Ammon's horn (tissue), 1 donor: Measurements from ENCODE around the gene DUSP3.
A peak's percentile ranks its signal among the peaks of the same experiment; 100 is the strongest.
"Not testable (repeated sequence)": the region's sequence is repeated elsewhere in the genome, so short reads cannot be mapped to it uniquely, and the experiment has no call there.

Experiments
- DNase-seq: peaks from one replicate; pipeline ENCODE4 v3.0.0-alpha.2; 2016; ENCODE audit warnings: low spot score

DUSP3 gene

DNA sequence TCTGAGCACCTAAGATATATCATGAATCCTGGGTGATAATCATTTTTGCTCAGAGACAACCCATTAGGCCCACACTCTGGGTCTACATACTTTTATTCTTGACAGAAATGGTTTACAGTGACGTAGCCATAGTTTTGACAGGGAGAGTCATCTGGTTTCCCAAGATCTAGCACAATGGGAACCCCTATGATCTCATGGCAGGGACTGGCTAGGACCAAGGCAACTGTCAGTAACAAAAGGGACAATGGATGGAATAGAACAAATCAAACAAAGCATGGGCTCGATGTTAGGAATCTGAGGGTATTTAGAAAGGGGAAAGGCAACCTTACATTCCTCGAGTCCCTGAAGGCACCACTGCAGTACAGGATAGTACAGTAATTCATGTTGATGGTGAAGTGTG is 22.0 kb upstream of the DUSP3 start:
- peak; percentile 51 for DNase-seq

DNA sequence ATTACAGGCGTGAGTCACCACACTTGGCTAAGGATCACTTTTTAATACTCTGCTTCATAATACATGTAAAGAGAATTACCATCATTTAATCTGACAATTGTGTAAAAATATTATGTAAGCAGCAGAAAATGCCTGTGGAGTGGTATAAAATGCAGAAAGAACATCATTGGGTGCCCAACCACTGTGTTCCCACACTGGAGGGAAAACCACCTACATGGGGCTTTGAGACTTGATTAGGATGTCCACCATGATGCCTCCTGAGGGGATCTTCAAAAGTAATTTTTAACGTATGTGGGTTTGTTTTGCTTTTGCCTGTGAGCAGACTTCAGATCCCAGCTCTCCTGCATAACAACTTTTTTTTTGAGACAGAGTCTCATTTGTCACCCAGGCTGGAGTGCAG is 20.3 kb upstream of the DUSP3 start:
- no peak for DNase-seq

DNA sequence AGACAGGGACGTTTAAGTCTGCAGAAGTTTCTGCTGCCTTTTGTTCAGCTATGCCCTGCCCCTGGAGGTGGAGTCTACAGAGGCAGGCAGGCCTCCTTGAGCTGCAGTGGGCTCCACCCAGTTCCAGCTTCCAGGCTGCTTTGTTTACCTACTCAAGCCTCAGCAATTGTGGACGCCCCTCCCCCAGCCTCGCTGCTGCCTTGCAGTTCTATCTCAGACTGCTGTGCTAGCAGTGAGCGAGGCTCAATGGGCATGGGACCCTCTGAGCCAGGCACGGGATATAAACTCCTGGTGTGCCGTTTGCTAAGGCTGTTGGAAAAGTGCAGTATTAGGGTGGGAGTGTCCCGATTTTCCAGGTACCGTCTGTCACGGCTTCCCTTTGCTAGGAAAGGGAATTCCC is 19.2 kb upstream of the DUSP3 start:
- not testable (repeated sequence) for DNase-seq

DNA sequence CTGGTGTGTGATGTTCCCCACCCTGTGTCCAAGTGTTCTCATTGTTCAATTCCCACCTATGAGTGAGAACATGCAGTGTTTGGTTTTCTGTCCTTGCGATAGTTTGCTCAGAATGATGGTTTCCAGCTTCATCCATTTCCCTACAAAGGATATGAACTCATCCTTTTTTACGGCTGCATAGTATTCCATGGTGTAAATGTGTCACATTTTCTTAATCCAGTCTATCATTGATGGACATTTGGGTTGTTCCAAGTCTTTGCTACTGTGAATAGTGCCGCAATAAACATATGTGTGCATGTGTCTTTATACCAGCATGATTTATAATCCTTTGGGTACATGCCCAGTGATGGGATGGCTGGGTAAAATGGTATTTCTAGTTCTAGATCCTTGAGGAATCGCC is 13.9 kb upstream of the DUSP3 start:
- DNase-seq = not testable (repeated sequence)

DNA sequence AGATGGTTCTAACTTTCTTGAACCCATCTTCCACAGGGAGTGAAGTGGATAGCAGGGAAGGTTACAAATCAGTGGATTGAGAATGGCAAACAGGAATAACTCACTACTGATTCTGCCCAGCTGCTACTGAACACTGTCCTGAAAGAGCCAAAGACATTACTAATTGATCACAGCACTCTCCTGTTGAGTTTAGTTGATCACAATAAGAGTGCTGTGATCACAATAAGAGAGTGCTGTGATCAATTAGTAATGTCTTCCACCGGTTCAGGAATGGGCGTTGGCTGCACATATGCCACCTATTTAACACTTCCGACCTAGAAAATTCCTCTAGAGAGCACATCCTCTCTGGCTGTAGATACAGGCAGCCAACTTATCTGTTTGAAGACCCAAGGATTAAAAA is 12.8 kb upstream of the DUSP3 start:
- no peak for DNase-seq

DNA sequence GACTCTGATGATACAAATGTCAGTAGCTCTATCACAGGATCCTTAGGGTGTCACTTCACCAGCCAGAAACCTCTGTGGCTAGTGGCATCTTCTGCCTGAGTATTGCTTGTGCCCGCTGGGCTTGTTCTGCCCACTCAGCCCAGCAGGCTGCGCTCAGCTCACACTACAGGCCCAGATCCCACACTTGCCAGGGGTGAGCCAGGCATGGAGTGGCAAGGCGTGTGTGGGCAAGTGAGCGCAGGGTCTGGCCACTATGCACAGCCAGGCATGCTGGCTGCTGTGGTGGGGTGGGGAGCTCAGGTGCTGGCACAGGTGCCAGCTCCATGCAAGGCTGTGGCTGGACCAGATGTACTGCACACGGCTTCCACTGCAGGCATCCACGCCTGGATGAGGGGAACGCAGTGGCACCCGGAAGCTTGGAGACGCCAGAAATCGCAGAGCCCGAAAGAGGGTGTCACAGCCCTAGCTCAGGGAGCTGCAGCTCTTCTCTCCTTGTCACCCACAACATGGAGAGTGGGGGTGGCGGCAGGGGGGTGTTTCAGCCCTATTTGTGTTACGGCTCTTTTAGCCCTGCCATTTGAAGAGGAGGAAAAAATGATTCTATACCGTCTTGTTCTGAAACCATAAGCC is 11.6 kb upstream of the DUSP3 start:
- DNase-seq = no peak

DNA sequence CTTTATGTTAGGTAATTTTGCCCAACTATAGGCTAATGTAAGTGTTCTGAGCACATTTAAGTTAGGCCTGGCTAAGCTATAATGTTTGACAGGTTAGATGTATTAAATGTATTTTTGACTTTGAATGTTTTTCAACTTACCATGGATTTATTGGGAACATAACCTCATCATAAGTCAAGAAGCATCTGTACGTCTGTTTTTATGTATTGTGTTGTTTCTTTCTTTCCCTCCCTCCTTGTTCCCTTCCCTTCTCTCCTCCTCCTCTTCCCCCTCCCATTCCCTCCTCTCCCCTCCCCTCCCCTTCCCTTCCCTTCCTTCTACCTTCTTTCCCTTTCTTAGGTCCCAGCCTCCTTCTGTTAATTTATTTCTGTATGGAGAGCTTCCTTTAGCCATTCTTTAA is 10.7 kb upstream of the DUSP3 start:
- DNase-seq = no peak

DNA sequence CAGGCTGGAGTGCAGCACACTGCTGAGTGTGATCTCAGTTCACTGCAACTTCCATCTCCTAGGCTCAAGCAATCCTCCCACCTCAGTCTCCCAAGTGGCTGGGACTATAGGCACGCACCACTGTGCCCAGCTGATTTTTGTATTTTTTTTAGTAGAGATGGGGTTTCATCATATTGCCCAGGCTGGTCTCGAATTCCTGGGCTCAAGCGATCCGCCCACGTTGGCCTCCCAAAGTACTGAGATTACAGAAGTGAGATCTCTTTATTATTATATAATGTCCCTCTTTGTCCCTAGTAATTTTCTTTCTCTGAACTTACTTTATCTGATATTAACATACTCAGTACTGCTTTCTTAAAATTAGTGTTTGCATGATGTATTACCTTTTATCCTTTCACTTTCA is 9.8 kb upstream of the DUSP3 start:
- DNase-seq = no peak

DNA sequence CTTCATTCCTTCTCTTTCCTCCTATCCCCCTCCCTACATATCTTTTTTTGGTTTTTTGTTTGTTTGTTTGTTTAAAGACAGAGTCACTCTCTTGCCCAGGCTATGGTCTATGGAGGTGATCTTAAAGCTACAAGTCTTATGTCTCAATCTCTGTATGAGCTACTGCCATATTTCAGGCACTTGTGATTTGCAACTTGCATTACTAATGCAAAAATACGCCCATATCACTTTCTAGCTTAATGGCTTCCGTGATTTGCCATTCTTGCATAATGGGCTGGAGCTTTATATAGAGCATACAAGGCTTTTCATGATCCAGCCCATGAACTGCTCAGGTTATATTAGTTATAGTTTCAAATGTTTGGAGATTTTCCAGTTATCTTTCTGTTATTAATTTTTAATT is 9.0 kb upstream of the DUSP3 start:
- DNase-seq = no peak

DNA sequence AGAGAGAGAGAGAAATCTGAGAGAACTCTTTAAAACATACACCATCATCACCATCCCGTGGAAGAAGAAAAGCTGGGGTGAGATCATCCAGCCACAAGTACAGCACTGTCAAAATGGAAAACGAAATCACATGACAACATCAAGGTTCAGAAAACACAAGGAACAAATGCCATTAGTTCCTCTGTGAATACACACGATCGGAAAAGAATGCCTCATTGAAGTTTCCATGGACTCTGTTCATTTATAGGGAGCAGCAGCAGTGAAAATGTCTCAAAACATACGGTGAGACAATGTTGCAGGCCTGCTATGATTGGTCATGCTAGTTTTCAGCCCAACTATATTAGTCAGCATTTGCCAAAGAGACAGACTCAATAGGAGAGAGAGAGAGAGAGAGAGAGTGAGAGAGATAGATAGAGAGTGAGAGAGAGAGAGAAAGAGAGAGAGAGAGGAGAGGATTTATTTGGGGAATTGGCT is 5.9 kb upstream of the DUSP3 start:
- DNase-seq = no peak

DNA sequence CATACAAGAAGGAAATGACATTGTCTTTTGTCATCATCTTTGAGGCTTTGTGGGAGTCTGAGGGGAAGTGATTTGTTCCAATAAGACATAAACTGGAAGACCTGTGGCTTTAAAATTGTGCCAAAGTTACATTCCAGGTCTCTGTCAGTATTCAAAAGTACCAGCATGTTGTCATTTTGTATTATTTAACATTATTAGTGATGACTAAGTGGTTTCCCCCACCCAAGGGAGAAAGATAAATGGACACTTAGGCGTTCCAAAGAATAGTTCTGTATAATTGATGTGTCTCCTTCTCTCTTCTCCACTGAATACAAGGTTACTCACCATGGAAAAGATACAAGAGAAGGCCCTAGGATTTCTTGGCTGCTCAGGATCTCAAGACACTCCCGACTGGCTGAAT is 5.3 kb upstream of the DUSP3 start:
- no peak for DNase-seq

DNA sequence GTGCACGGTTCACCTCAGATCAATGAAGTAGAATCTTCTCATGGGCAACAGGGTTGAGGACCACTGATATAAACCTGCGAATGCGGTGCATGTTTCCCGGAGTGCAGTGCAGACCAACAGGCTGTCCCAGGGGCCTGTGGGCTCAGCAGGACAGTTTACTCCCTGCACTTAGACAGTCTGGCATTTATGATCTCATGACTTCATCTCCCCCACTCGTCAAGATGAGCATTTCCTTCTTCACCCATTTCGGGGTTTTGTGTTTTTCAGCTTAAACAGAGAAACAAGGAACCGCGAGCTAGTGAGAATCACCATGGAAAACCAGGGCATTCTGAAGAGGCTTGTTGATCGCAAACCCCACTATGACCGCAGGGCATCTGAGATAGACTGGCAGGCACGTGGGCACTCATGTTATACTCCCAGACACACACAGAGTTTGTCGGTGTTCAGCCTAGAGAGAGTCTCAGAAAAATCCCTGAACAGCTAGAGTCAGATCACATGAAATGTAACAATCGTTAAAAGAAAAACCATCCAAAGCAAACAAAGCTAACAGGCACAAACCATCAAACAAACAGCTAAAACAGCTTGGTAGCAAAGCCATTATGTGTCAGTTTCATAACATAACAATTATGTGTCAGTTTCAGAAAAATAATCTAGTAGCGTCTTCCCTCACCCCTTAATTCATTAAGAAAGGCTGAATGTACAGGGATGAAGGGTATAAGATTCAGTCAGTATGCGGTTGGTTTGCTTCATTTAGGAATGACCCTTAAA is 4.3 kb upstream of the DUSP3 start:
- DNase-seq = no peak

DNA sequence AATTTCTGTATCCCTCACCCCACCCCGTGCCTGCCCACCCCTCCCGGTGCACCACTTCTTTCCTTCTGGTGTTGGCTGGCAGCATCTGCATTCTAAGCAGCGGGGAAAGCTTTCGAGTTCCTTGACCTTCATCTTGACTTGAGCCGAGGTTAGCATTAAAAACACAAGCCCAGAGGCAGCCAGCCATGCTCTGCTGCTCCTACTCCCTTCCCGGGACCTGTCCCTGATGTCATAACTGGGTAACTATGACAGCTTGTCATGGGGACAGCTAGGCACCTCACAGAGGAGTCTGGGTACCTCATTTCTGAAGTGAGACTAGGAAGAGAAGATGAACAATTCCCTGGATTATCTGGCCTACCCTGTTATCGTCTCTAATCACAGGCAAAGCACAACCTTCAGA is 1.4 kb upstream of the DUSP3 start, which contains the start of gene CFAP97D1:
Gene CFAP97D1, plus strand, starts transcription at position 301 of the 400 bp plus-strand sequence. Its CDS starts 28 bp downstream, at position 329.
- DNase-seq = no peak

DNA sequence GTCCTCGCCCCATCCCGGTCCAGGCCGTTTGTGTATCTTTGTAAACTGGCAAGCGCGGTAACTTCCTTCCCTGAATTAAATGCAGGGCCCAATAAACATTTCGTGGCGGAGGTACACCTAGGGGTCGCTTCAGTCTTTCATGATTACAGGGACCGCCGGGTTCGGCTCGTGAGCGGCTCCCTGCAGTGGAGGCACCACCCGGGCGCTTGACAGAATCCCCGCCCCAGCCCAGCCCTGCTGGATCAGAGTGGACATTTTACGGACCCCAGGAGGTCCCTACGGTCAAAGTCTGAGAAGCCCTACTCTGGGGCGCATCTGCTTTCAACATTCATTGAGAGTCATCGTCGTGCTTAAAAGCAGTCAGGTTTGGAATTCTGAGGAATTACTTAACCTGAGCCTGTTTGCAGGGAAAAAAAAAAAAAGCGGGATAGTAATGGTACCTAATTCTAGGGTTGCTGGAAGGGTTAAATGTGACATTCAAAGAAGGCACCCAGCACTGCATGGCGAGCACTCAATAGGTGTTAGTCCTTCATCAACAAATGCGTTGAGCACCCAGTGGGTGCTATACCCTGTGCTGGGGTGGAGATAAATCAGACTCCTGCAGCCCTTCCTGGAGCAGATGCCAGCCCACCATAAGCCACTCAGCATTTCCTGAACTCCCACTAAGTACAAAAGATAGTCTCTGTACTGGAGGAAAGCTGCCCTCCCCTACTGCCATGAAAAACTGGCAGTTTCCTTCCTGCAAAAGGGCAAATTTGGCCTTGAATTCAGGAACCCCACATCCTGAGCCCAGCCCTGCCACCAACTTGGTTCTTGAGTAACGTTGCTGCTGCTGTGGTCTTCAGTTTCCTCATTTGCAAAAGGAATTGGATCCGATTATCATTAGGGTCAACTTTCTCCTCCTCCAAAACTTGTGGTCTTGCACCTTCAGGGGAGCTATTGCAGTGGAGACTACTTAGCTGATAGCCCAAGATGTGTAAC is 658 bp upstream of the DUSP3 start:
- DNase-seq = no peak

- no peak for DNase-seq
Observed at GRCh38 chr17:43774304-43775250, 4.2 kb downstream of the DUSP3 start.

GRCh38 chr17:43772877-43773648 is 5.7 kb downstream of the DUSP3 start:
- DNase-seq = peak; percentile 59

DNA sequence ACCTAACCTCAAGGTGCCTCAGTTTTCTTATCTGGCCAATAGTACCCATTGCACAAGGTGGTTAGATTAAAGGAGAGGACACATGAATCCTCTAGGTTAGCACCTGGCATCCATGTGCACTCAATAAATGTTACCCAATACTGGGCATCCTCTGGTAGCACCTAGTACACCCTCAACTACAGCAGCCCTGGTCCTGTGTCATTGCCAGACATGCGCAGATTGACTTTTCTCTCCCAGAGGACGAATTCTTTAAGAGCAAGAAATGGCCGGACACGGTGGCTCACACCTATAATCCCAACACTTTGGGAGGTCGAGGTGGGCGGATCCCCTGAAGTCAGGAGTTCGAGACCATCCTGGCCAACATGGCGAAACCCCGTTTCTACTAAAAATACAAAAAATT is 7.3 kb downstream of the DUSP3 start:
- DNase-seq = no peak

DNA sequence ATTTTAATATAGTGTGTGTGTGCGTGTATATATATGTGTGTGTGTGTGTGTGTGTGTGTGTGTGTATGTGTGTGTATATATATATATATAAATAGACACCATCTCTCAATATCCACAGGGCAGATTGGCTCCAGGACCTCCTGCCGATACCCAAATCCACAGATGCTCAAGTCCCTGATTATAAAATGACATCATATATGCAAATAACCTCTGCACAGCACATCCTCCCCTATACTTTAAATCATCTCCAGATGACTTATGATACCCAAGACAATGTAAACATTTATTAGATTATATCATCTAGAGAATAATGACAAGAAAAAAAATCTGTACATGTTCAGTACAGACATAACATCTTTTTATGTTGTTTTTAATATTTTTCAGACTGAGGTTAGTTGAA is 7.8 kb downstream of the DUSP3 start:
- no peak for DNase-seq

- DNase-seq = no peak
Observed at GRCh38 chr17:43769859-43770258, 8.9 kb downstream of the DUSP3 start.

DNA sequence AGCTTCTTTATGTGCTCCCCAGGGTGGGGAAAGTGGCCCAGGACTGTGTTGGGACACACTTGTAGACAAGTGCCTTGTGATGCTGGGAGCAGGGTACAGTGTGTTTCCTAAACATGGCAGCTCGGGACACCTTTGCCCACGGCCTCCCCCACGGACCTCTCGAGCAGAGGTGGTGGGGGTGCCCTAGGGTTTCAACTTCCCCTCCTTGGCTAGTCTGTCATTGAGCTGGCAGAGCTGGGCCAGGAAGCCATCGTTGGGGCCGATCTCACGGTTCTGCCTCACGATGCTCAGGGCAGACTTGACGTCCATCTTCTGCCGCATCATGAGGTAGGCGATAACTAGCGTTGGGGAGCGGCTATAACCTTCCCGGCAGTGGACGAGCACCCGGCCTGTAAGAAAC is 9.4 kb downstream of the DUSP3 start:
- no peak for DNase-seq

GRCh38 chr17:43768943-43769342 is 9.8 kb downstream of the DUSP3 start:
- DNase-seq = no peak
